ENCODE data around the gene SH3RF1.

Gene SH3RF1

GRCh38 chr4:169092889-169093522 lies 177.8 kb downstream of the SH3RF1 start:
- H3K4me3 ChIP-seq (ENCODE audit: low read depth in 1 of 5, low read length in 5 of 5) = no peak overlapping the region
- peaks cover 0 to 9% (median 0%) of the 10 kb centered on the region in 5 donors for H3K4me1 ChIP-seq (ENCODE audit: control insufficient read depth in 5 of 5, insufficient read depth in 5 of 5, low read length in 5 of 5)
- H3K27ac ChIP-seq (ENCODE audit: low read depth, low read length) = no peak overlapping the region
- H3K9me3 ChIP-seq (ENCODE audit: control insufficient read depth in 5 of 5, low read length in 5 of 5) = peaks cover 0 to 8% (median 2%) of the 10 kb centered on the region in 5 donors
- H3K9ac ChIP-seq (ENCODE audit: low read length in 5 of 5) = no peak overlapping the region
- H3K36me3 ChIP-seq (ENCODE audit: control insufficient read depth in 5 of 5, insufficient read depth in 5 of 5, low read length in 5 of 5) = peaks cover 0 to 20% (median 11%) of the 10 kb centered on the region in 5 donors
- H3K27me3 ChIP-seq (ENCODE audit: control insufficient read depth in 5 of 5, insufficient read depth in 4 of 5, low read length in 5 of 5) = no peaks in the 10 kb centered on the region

- Histone ChIP-seq H3K9ac (ENCODE audit: low read length in 5 of 5) (no peak overlapping the region), H3K36me3 (ENCODE audit: control insufficient read depth in 5 of 5, insufficient read depth in 5 of 5, low read length in 5 of 5) (peaks cover 0 to 8% (median 7%) of the 10 kb centered on the region in 5 donors), H3K4me3 (ENCODE audit: low read depth in 1 of 5, low read length in 5 of 5) (no peak overlapping the region), H3K4me1 (ENCODE audit: control insufficient read depth in 5 of 5, insufficient read depth in 5 of 5, low read length in 5 of 5) (peaks cover 0 to 9% (median 0%) of the 10 kb centered on the region in 5 donors), H3K27ac (ENCODE audit: low read depth, low read length) (no peak overlapping the region), H3K9me3 (ENCODE audit: control insufficient read depth in 5 of 5, low read length in 5 of 5) (peaks cover 0 to 8% (median 2%) of the 10 kb centered on the region in 5 donors), H3K27me3 (ENCODE audit: control insufficient read depth in 5 of 5, insufficient read depth in 4 of 5, low read length in 5 of 5) (no peaks in the 10 kb centered on the region)
Measured at GRCh38 chr4:169090484-169091215, 180.1 kb downstream of the SH3RF1 start.

GRCh38 chr4:169089004-169089403 lies 181.8 kb downstream of the SH3RF1 start:
- Histone ChIP-seq H3K9ac (ENCODE audit: low read length in 5 of 5) (no peak overlapping the region), H3K4me3 (ENCODE audit: low read depth in 1 of 5, low read length in 5 of 5) (no peak overlapping the region), H3K36me3 (ENCODE audit: control insufficient read depth in 5 of 5, insufficient read depth in 5 of 5, low read length in 5 of 5) (peaks cover 0 to 4% (median 0%) of the 10 kb centered on the region in 5 donors), H3K4me1 (ENCODE audit: control insufficient read depth in 5 of 5, insufficient read depth in 5 of 5, low read length in 5 of 5) (peaks cover 0 to 3% (median 0%) of the 10 kb centered on the region in 5 donors), H3K9me3 (ENCODE audit: control insufficient read depth in 5 of 5, low read length in 5 of 5) (peaks cover 0 to 8% (median 2%) of the 10 kb centered on the region in 5 donors), H3K27ac (ENCODE audit: low read depth, low read length) (no peak overlapping the region), H3K27me3 (ENCODE audit: control insufficient read depth in 5 of 5, insufficient read depth in 4 of 5, low read length in 5 of 5) (no peaks in the 10 kb centered on the region)

GRCh38 chr4:169084954-169085353 lies 185.8 kb downstream of the SH3RF1 start:
- H3K9ac ChIP-seq (ENCODE audit: low read length in 5 of 5) = no peak overlapping the region
- H3K27me3 ChIP-seq (ENCODE audit: control insufficient read depth in 5 of 5, insufficient read depth in 4 of 5, low read length in 5 of 5) = no peaks in the 10 kb centered on the region
- no peak overlapping the region for H3K27ac ChIP-seq (ENCODE audit: low read depth, low read length)
- peaks cover 0 to 4% (median 0%) of the 10 kb centered on the region in 5 donors for H3K36me3 ChIP-seq (ENCODE audit: control insufficient read depth in 5 of 5, insufficient read depth in 5 of 5, low read length in 5 of 5)
- H3K4me3 ChIP-seq (ENCODE audit: low read depth in 1 of 5, low read length in 5 of 5) = no peak overlapping the region
- no peaks in the 10 kb centered on the region for H3K9me3 ChIP-seq (ENCODE audit: control insufficient read depth in 5 of 5, low read length in 5 of 5)
- peaks cover 3 to 17% (median 16%) of the 10 kb centered on the region in 5 donors for H3K4me1 ChIP-seq (ENCODE audit: control insufficient read depth in 5 of 5, insufficient read depth in 5 of 5, low read length in 5 of 5)

GRCh38 chr4:169080981-169081380 lies 189.8 kb downstream of the SH3RF1 start:
- Histone ChIP-seq H3K36me3 (ENCODE audit: control insufficient read depth in 5 of 5, insufficient read depth in 5 of 5, low read length in 5 of 5) (no peaks in the 10 kb centered on the region), H3K27me3 (ENCODE audit: control insufficient read depth in 5 of 5, insufficient read depth in 4 of 5, low read length in 5 of 5) (no peaks in the 10 kb centered on the region), H3K9ac (ENCODE audit: low read length in 5 of 5) (no peak overlapping the region), H3K4me3 (ENCODE audit: low read depth in 1 of 5, low read length in 5 of 5) (peak overlapping the region in 3 of 5 donors; percentile 40 to 53 (median 50)), H3K27ac (ENCODE audit: low read depth, low read length) (peak overlapping the region; percentile 49), H3K4me1 (ENCODE audit: control insufficient read depth in 5 of 5, insufficient read depth in 5 of 5, low read length in 5 of 5) (peaks cover 3 to 23% (median 21%) of the 10 kb centered on the region in 5 donors), H3K9me3 (ENCODE audit: control insufficient read depth in 5 of 5, low read length in 5 of 5) (no peaks in the 10 kb centered on the region)

- Histone ChIP-seq H3K4me1 (ENCODE audit: control insufficient read depth in 5 of 5, insufficient read depth in 5 of 5, low read length in 5 of 5) (peaks cover 3 to 23% (median 21%) of the 10 kb centered on the region in 5 donors), H3K27me3 (ENCODE audit: control insufficient read depth in 5 of 5, insufficient read depth in 4 of 5, low read length in 5 of 5) (no peaks in the 10 kb centered on the region), H3K4me3 (ENCODE audit: low read depth in 1 of 5, low read length in 5 of 5) (peak overlapping the region; percentile 10 to 53 (median 40)), H3K36me3 (ENCODE audit: control insufficient read depth in 5 of 5, insufficient read depth in 5 of 5, low read length in 5 of 5) (no peaks in the 10 kb centered on the region), H3K27ac (ENCODE audit: low read depth, low read length) (peak overlapping the region; percentile 49), H3K9me3 (ENCODE audit: control insufficient read depth in 5 of 5, low read length in 5 of 5) (no peaks in the 10 kb centered on the region), H3K9ac (ENCODE audit: low read length in 5 of 5) (peak overlapping the region in 1 of 5 donors; percentile 26)
Measured at GRCh38 chr4:169079942-169080827, 190.6 kb downstream of the SH3RF1 start.

GRCh38 chr4:169074117-169074516 lies 196.6 kb downstream of the SH3RF1 start:
- Histone ChIP-seq H3K27me3 (ENCODE audit: control insufficient read depth in 5 of 5, insufficient read depth in 4 of 5, low read length in 5 of 5) (no peaks in the 10 kb centered on the region), H3K9ac (ENCODE audit: low read length in 5 of 5) (no peak overlapping the region), H3K27ac (ENCODE audit: low read depth, low read length) (no peak overlapping the region), H3K9me3 (ENCODE audit: control insufficient read depth in 5 of 5, low read length in 5 of 5) (no peaks in the 10 kb centered on the region), H3K36me3 (ENCODE audit: control insufficient read depth in 5 of 5, insufficient read depth in 5 of 5, low read length in 5 of 5) (no peaks in the 10 kb centered on the region), H3K4me3 (ENCODE audit: low read depth in 1 of 5, low read length in 5 of 5) (no peak overlapping the region), H3K4me1 (ENCODE audit: control insufficient read depth in 5 of 5, insufficient read depth in 5 of 5, low read length in 5 of 5) (peaks cover 0 to 13% (median 9%) of the 10 kb centered on the region in 5 donors)

GRCh38 chr4:169071747-169072146 lies 199.0 kb downstream of the SH3RF1 start:
- H3K27me3 ChIP-seq (ENCODE audit: control insufficient read depth in 5 of 5, insufficient read depth in 4 of 5, low read length in 5 of 5) = no peaks in the 10 kb centered on the region
- no peak overlapping the region for H3K9ac ChIP-seq (ENCODE audit: low read length in 5 of 5)
- H3K36me3 ChIP-seq (ENCODE audit: control insufficient read depth in 5 of 5, insufficient read depth in 5 of 5, low read length in 5 of 5) = no peaks in the 10 kb centered on the region
- H3K27ac ChIP-seq (ENCODE audit: low read depth, low read length) = no peak overlapping the region
- no peak overlapping the region for H3K4me3 ChIP-seq (ENCODE audit: low read depth in 1 of 5, low read length in 5 of 5)
- peaks cover 0 to 18% (median 17%) of the 10 kb centered on the region in 5 donors for H3K4me1 ChIP-seq (ENCODE audit: control insufficient read depth in 5 of 5, insufficient read depth in 5 of 5, low read length in 5 of 5)
- H3K9me3 ChIP-seq (ENCODE audit: control insufficient read depth in 5 of 5, low read length in 5 of 5) = no peaks in the 10 kb centered on the region

GRCh38 chr4:169070895-169071218 lies 199.9 kb downstream of the SH3RF1 start:
- Histone ChIP-seq H3K4me3 (ENCODE audit: low read depth in 1 of 5, low read length in 5 of 5) (no peak overlapping the region), H3K4me1 (ENCODE audit: control insufficient read depth in 5 of 5, insufficient read depth in 5 of 5, low read length in 5 of 5) (peaks cover 0 to 18% (median 17%) of the 10 kb centered on the region in 5 donors), H3K9ac (ENCODE audit: low read length in 5 of 5) (no peak overlapping the region), H3K27ac (ENCODE audit: low read depth, low read length) (peak overlapping the region; percentile 35), H3K9me3 (ENCODE audit: control insufficient read depth in 5 of 5, low read length in 5 of 5) (no peaks in the 10 kb centered on the region), H3K36me3 (ENCODE audit: control insufficient read depth in 5 of 5, insufficient read depth in 5 of 5, low read length in 5 of 5) (no peaks in the 10 kb centered on the region), H3K27me3 (ENCODE audit: control insufficient read depth in 5 of 5, insufficient read depth in 4 of 5, low read length in 5 of 5) (no peaks in the 10 kb centered on the region)
